Fibroblast of the aortic adventitia (primary cell): Measurements from ENCODE around the gene PITPNB. TPM values are rescaled to one million over a fixed set of nuclear protein-coding genes. Genes with fewer than 3 reads are reported as not detected.

Source experiments
- DNase-seq: peaks from one replicate; pipeline ENCODE4 v3.0.0-alpha.2; 2010; ENCODE audit warnings: low read depth
- H3K4me3 ChIP-seq: 2 replicates; pipeline ENCODE4 v1.5.1; 2011; ENCODE audit warnings: low read depth, mild to moderate bottlenecking, control low read depth, low read length, moderate library complexity
- CTCF ChIP-seq: IDR thresholded peaks from 2 replicates; pipeline ENCODE4 v1.5.1; 2011; ENCODE audit warnings: mild to moderate bottlenecking, low read length, control low read depth, inconsistent platforms; ENCODE audit not compliant: insufficient read depth
- total RNA-seq: library from RNA; depleted of rRNA; stranded (reverse); fragments of >200 nt; gene quantifications from 2 replicates; pipeline ENCODE4 v1.2.3, GENCODE V29; 2012; ENCODE audit warnings: low replicate concordance

The PITPNB gene
- total RNA-seq, 1 donor: 26.8 TPM

DNA sequence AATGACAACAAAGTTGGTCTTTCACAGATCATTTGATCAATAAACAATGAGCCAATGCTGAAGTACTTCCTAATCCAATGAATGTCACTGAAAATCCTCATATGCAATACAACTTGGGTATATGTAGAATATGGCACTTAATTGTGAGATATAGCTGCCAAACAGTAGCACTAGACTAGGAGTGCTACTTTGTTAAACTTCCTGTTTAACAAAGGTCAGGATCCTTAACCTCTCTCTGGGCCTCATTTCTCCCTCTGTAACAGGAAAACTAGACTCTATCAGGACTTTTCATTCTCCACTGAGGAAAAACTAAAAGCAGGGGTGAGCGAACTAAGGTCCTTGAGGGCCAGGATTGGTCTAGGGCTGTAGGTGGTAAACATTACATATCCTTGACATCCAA lies 56.1 kb downstream of the PITPNB start:
- no peak for DNase-seq
- no peak overlapping the region for H3K4me3 ChIP-seq
- TF ChIP-seq CTCF: no peak

DNA sequence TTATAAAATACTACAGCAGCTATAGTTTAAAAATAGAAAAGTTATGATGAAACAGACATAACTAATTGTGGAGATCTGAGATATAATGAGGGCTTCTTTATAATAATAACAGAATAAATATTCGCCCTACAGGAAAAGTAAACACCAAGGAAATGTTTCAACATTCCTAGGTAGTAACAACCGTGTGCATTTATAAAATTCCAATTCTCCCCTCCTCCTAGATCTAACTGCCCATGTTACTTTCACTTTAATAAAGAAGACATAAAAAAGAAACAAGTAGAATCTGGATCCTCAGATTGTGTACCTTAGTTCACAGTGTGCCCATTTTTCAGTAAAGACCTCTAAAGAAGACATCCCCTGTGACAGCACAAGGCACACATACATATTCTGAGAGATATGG lies 59.7 kb downstream of the PITPNB start:
- no peak overlapping the region for H3K4me3 ChIP-seq
- DNase-seq: no peak
- no peak for TF ChIP-seq CTCF

DNA sequence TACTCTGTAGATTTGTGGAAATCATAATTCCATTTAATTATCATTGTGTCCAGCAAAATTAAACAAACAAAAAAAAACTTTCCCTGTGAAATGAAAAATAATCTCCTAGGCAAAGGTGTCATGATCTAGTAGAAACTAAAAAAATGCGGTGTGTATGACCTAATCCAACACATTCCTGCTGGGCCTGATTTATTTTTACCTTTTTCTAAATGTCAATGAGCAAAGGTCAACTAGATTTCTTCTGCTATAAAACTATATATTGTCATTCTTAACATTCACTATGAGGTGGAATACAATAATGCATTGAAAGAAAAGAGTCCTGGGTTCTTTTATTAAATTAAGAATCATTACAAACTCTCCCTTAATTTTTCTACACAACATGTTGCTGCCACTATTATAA lies 60.4 kb downstream of the PITPNB start:
- DNase-seq: no peak
- H3K4me3 ChIP-seq: no peak overlapping the region
- no peak for TF ChIP-seq CTCF

GRCh38 chr22:27857443-27857842 lies 61.6 kb downstream of the PITPNB start:
- no peak for TF ChIP-seq CTCF
- peak; percentile 70 for DNase-seq
- H3K4me3 ChIP-seq: no peak overlapping the region

- TF ChIP-seq CTCF: no peak
- H3K4me3 ChIP-seq: no peak overlapping the region
- DNase-seq: no peak
These were observed 62.7 kb downstream of the PITPNB start for GRCh38 chr22:27856386-27856785.

GRCh38 chr22:27853424-27853823 lies 65.6 kb downstream of the PITPNB start:
- TF ChIP-seq CTCF: no peak
- no peak for DNase-seq
- no peak overlapping the region for H3K4me3 ChIP-seq

DNA sequence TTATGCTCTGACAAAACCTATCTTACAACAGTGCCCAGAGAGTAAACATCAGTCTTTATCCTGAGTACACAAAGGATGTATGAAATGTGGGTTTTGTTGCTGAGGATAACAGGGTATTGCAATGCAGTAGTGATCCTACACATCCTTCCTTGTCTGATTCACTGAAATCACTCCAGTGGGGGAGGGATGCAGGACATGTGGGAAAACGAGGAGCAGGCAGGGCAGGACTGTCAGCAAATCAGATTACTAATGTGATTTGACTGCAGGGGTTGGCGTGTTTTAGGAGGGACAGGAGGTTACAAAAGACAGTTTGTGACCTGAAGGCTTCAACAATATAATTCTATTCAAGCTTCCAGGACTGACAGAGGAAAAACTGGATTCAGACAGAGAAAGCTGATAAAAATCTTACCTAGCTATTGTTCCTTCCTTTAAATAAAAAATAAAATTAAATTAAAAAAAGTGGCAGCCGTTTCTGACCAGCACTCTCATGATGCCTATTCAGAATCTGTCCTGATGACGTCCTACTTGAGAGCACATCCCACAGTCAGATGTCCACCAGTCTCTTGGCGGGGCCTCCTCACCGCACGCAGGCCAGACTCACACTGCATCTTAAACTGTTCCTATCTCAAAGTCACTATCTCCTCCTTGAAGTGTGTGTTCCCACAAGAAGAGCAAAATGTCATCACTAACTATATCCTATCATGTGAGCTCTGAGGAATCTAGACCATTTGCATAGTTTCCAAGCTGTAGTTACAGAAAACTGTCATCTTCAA lies 66.9 kb downstream of the PITPNB start:
- no peak for TF ChIP-seq CTCF
- no peak for DNase-seq
- H3K4me3 ChIP-seq: no peak overlapping the region
